Measurements from ENCODE around the gene ADAM12. TPM values are rescaled to one million over a fixed set of nuclear protein-coding genes. Genes with fewer than 3 reads are reported as not detected.
A peak's percentile ranks its signal among the peaks of the same experiment; 100 is the strongest.
"Not testable (repeated sequence)": the region's sequence is repeated elsewhere in the genome, so short reads cannot be mapped to it uniquely, and the experiment has no call there.

The ADAM12 gene
- total RNA-seq, 1 donor from 2014 or later: not detected

GRCh38 chr10:126402721-126403695 is 14.7 kb upstream of the ADAM12 start:
- ATAC-seq (no peak), DNase-seq (ENCODE audit: low spot score) (no peak)

DNA sequence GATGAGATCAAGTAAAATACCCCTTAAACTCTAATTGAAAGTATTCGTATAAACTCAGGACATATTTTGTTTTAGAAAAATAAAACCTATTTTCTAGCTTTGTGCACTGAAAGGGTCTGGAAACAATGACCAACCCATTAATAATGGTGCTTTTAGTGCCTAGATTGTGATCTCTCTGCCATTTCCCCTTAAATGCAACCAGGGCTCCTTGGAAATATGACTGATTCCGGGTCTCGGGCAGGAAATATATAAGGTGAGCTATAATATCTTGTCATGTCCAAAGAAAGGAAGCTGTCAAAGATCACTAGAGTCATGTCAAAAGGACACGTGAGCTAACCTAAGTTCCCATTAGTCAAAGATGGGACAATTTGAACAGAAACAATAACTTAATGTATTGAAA is 12.4 kb upstream of the ADAM12 start:
- no peak for DNase-seq (ENCODE audit: low spot score)
- no peak for ATAC-seq

GRCh38 chr10:126398924-126399323 is 10.6 kb upstream of the ADAM12 start:
- ATAC-seq (no peak), DNase-seq (ENCODE audit: low spot score) (no peak)

GRCh38 chr10:126398383-126398743 is 10.1 kb upstream of the ADAM12 start:
- no peak for DNase-seq (ENCODE audit: low spot score)
- no peak for ATAC-seq

GRCh38 chr10:126397640-126398382 is 9.5 kb upstream of the ADAM12 start:
- no peak for ATAC-seq

GRCh38 chr10:126397156-126397555 is 8.9 kb upstream of the ADAM12 start:
- no peak for DNase-seq (ENCODE audit: low spot score)
- ATAC-seq: no peak

More at GRCh38 chr10:126397640-126398382, 9.5 kb upstream of the ADAM12 start:
- no peak for DNase-seq (ENCODE audit: low spot score)

- DNase-seq (ENCODE audit: low spot score) (no peak), ATAC-seq (no peak)
These were observed 6.7 kb upstream of the ADAM12 start for GRCh38 chr10:126394948-126395347.

DNA sequence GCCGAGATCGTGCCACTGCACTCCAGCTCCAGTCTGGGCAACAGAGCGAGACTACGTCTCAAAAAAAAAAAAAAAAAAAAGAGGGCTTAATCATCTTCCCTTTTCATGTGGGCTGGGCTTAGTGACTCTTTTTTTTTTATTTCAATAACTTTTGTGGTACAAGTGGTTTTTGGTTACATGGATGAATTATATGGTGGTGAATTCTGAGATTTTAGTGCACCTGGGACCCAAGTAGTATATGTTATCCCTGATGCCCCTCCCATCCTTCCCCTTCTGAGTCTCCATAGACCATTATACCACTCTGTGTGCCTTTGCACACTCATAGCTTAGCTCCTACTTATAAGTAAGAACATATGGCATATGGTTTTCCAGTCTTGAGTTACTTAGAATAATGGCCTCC is 4.8 kb upstream of the ADAM12 start:
- DNase-seq (ENCODE audit: low spot score) (no peak), ATAC-seq (no peak)

DNA sequence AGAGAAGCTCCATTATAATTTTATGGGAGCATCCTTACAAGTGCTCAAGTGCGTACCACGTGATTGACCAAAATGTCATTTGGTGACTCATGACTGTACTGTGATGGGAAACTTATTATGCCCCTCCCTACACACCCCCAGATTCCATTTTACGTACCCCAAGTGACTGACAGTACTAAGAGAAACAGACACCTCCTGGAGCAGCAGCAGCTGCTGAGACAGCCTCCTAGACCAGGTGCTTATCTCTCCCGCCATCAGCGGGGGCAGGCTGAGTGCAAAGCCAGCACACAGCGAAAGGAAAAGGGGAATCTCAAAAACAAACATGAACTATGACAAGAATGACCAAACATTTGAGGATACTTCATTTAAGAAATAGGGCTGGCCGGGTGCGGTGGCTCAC is 4.2 kb upstream of the ADAM12 start:
- DNase-seq (ENCODE audit: low spot score) (no peak), ATAC-seq (no peak)

DNA sequence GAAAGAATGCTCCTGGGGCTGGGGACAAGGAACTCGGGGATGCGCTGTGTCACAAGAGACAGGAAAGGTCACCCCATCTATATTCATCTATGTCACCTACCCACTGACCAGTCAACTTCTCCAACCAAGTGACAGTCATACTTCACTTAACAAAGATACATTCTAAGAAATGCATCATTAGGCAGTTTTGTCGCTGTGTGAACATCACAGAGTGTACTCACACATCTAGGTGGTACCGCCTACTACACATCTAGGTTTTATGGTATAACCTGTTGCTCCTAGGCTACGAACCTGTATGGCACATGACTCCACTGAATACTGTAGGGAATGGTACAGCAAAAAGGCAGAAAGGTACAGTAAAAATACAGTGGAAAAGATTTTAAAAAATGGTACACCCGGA is 3.8 kb upstream of the ADAM12 start:
- ATAC-seq (no peak), DNase-seq (ENCODE audit: low spot score) (no peak)

DNA sequence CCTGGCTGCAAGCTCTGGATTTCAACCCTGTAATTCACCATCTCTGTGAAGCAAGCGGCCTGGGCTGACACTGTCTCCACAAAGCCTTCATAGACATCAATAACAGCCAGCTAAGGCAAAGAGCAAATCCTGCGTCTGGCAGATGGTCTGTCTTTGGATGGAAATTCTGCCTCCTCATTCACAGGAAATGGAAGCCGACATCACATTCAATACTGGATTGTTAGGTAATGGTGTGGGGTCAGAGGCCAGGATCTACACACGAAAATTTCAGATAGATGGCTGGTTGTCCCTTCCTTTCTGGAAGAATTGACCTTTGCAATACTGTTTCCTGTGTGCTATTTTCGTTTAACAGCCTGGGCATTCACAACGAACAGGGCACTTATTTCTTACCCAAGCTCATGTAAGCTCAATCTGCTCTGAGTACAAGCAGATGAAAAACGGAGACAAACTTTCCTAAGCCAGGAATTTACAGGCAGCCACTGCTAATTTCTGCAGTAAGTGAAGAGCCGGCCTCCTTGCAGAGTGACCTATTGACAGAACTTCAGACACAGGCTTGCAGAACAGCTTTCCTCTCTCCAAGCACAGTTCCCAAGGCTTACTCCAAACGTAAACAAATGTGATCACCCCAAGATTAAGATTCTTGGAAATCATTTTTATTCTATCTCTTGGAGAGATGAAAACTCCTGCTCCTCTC is 3.1 kb upstream of the ADAM12 start:
- DNase-seq (ENCODE audit: low spot score) (no peak), ATAC-seq (no peak)

GRCh38 chr10:126390324-126390723 is 2.0 kb upstream of the ADAM12 start:
- ATAC-seq: no peak
- no peak for DNase-seq (ENCODE audit: low spot score)

DNA sequence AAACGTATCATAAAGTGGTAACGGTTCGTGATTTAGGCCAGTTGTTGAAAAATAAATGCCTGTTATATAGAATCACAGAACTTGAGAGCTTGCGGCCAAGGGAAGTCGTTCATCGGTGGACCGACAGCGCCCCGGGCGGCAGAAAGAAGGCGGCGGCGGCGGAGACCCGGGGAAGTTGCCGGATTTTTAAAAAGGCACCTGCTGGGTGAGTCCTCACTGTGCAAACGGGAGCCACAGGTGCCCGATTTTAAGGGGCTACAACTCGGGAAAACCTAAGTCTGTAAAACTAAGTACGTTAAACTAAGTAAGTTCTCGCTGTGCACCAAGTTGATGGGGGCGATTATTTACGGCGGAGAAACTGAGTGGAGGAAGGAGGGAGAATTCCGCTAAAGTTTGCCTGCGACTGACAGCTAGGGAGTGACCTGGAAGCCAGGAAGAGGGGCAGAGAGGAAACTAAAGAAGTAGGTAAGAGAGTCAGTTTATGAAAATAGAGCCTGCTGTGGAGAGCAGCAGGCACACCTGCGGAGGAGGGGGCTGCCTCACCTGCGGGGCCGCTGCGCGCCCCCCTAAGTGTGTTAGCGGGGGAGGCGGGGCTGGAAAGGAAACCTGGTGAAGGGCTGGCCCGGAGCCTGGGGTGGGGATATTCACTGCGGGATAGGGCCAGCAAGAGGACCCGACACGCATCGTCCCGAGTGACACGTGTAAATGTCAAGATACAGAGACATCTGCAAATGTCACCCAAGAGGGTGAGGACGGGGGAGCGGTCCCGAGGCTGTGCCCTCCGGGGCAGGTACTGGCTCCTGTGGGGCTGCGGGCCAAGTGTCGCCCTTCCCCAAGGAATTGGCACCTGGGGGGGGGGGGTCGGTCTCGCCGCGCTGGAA is 996 bp downstream of the ADAM12 start:
- DNase-seq (ENCODE audit: low spot score): no peak
- peak; percentile 59 for ATAC-seq

GRCh38 chr10:126384269-126384873 is 3.9 kb downstream of the ADAM12 start:
- no peak for DNase-seq (ENCODE audit: low spot score)
- ATAC-seq: no peak

DNA sequence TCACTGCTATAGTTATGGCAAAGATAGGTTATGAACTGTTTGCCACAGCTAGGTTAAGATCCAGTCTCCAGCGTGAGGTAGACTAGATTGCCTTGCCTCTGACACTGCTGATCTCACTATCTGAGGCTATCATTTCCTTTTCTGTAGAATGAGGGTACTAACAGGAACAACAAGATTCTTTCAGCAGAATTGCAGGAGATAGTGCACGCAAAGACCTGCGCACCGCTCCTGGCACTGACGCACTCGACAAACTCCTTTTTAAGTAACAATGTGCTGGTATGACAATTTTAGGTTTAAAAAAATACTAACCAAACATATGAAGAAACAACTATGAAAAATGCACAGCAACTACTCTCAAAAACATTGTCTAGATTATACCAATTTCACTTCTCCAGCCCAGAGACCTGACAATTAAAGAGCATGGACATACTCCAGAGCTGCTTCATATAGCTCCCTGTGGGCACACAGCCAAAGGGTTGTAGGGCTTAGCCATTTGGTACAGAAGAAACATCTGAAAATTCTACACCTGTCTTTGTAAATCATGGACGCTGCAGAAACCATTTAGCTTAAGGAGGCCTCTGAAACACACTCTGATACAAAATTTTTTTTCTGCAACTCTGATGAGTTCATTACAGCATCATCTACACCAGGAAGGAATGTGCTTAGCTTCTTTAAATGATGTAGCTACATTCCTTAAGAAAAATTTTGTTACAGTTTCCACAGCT is 7.8 kb downstream of the ADAM12 start:
- no peak for ATAC-seq
- no peak for DNase-seq (ENCODE audit: low spot score)

DNA sequence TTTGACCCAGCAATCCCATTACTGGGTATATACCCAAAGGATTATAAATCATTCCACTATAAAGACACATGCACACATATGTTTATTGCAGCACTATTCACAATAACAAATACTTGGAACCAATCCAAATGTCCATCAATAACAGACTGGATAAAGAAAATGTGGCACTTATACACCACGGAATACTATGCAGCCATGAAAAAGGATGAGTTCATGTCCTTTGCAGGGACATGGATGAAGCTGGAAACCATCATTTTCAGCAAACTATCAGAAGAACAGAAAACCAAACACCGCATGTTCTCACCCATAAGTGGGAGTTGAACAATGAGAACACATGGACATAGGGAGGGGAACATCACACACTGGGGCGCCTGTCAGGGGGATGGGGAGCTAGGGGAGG is 9.1 kb downstream of the ADAM12 start:
- DNase-seq (ENCODE audit: low spot score); ATAC-seq: not testable (repeated sequence)

GRCh38 chr10:126376956-126377355 is 11.3 kb downstream of the ADAM12 start:
- no peak for ATAC-seq
- no peak for DNase-seq (ENCODE audit: low spot score)

- ATAC-seq: no peak
- DNase-seq (ENCODE audit: low spot score): no peak
These were observed 12.2 kb downstream of the ADAM12 start for GRCh38 chr10:126375926-126376554.

- no peak for ATAC-seq
- no peak for DNase-seq (ENCODE audit: low spot score)
These were observed 13.0 kb downstream of the ADAM12 start for GRCh38 chr10:126375299-126375698.
